Suppressor macrophage (primary cell): Measurements from ENCODE around the gene MINK1.
"Not testable (repeated sequence)": the region's sequence is repeated elsewhere in the genome, so short reads cannot be mapped to it uniquely, and the experiment has no call there.

ENCODE experiments used
- DNase-seq, 4 experiments: peaks; one replicate each; pipeline ENCODE4 v3.0.0-alpha.2; 2020 to 2022

The MINK1 gene

GRCh38 chr17:4899341-4900230 lies 66.4 kb downstream of the MINK1 start, which contains the start of gene C17orf107:
TSS of gene C17orf107 (plus strand) at chr17:4899536. CDS start at chr17:4899763, 227 bp downstream.
- peak; percentile 97 to 99 (median 97) for DNase-seq

DNA sequence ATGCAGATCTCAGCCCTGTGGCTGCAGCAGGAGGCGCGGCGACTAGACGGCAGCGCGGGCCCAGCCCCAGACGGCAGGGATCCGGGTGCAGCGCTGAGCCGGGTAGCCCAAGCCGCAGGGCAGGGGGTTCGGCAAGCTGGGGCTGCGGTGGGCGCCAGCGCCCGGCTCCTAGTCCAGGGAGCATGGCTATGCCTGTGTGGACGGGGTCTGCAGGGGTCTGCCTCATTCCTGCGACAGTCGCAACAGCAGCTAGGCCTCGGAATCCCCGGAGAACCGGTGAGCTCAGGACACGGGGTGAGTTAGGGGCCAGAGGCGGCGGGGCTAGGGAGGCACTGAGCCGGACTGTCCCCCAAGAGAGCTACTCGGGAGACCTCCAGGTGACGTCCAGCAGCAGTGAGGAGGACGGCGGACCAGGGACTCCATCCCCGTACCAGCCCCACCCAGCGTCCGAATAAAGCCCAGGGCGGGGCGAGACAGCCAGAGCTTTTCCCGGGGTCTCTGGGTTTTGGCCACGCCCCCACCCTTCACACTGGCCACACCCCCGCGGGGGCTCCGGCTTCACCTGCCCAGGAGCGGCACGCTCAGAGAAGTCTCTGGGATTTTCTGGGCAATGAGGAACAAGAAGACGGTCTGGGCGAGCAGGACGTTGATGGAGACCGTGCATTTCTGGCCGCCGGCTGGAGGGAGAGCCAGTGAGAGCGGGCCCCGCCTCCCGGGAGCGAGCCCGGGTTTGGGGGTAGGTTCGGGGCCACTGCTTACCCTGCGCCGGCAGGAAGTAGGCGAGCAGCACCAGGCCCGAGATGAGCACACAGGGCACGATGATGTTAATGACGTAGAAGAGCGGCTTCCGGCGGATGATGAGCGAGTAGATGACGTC lies 67.3 kb downstream of the MINK1 start:
- DNase-seq = peak; percentile 47 to 80 (median 63)

- DNase-seq = no peak
Measured at GRCh38 chr17:4901108-4901647, 68.0 kb downstream of the MINK1 start.

GRCh38 chr17:4901648-4902344 lies 68.7 kb downstream of the MINK1 start:
- DNase-seq = peak; percentile 76 to 85 (median 80)

- no peak for DNase-seq
Measured at GRCh38 chr17:4902540-4902939, 69.4 kb downstream of the MINK1 start.

DNA sequence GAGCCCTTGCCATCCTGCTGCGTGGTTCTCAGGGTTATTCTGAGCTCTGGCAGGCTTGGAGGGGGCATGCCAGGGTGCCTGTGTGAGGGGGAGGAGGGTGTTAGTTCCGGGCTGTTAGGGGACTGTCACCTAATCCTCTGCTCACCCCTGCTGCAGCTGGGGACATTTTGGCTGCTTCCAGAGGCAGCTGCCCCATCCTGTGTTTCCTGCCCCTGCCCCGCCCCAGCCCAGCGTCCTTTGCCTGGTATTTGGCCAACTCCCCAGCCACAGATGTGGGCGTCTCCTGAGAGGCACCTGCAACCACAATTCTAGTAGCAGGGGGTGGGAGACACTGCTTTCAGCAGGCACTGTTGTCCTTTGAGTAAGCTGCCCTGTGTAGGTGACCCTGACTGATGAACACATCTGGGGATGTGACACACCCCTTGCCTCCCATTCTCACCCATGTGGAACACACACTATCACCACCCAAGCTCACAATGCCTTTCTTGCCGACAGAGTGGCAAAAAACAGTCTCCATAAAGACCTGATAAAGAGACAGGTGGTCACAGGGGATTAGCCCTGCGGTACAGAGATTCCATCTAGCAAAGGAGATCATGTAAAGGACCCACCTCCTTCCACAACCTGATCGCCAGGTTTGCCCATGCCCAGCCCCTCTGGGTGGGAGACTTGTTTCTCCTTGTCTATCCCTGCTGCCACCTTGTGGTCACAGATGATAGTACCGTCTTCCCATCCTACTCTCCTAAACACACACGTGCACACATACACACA lies 70.1 kb downstream of the MINK1 start, which contains the start of gene CHRNE:
TSS of gene CHRNE (minus strand) at position 48 of the 768 bp plus-strand sequence. CDS start at position 13, 35 bp downstream.
- DNase-seq = peak; percentile 70 to 80 (median 76)

DNA sequence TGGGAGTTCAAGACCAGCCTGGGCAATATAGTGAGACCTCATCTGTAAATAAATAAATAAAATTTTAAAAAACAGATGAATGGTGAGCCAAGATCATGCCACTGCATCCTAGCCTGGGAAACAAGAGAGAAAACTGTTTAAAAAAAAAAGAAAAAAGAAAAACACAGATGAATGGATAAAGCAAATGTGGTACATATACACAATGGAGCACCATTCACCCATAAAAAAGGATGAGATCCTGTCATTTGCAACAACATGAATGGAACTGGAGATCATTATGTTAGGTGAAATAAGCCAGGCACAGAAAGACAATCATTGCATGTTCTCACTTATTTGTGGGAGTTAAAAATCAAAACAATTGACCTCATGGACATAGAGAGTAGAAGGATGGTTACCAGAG lies 73.5 kb downstream of the MINK1 start:
- not testable (repeated sequence) for DNase-seq

DNA sequence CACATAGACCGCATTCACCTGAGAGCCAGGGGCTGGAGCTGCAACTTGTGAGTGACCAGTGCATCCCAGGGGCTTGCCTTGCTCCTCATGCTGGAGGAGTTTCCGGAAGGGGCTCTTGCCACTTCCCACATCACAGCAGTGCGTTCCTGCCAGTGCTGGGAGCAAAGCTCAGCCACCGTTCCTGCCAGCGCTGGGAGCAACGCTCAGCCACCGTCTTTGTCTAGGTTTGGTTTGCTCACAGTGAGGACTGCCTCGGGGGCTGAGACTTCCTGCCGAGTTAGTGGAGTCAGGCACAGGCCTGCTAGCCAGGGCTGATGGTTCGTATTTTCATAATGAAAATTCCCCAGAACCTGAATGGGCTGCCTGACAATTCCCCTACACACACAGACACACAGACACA lies 75.2 kb downstream of the MINK1 start:
- no peak for DNase-seq

- peak; percentile 93 to 95 (median 94) for DNase-seq
Measured at GRCh38 chr17:4908711-4909496, 75.8 kb downstream of the MINK1 start.

GRCh38 chr17:4913994-4914393 lies 80.9 kb downstream of the MINK1 start:
- no peak for DNase-seq

DNA sequence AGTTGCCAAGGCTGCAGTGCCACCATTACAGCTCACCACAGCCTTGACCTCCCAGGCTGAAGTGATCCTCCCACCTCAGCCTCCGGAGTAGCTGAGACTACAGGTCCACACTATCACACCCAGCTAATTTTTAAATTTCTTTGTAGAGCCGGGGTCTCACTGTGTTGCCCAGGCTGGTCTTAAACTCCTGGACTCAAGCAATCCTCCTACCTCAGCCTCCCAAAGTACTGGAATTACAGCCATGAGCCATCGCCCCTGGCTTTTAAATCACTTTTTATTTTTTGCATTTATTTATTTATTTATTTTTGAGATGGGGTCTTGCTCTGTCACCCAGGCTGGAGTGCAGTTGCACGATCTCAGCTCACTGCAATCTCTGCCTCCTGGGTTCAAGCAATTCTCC lies 81.4 kb downstream of the MINK1 start:
- DNase-seq = not testable (repeated sequence)

DNA sequence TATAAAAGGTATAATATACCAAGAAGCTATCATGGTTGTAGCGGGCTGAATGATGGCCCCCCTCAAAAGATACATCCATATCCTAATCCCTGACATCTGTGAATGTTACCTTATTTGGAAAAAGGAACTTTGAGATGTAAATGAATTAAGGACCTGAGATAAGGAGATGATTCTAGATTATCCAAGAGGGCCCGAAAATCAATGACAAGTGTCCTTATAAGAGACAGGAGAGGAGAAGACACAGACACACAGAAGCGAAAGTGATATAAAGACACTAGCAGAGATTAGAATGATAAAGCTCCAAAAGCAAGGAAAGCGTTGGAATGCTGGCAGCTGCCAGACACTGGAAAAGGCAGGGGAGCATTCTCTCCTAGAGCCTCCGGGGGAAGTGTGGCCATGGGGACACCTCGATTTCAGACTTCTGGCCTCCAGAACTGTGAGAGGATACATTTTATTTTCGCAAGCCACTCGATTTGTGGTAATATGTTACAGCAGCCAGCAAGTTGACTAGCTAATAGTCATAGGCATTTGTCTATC lies 86.4 kb downstream of the MINK1 start:
- no peak for DNase-seq

DNA sequence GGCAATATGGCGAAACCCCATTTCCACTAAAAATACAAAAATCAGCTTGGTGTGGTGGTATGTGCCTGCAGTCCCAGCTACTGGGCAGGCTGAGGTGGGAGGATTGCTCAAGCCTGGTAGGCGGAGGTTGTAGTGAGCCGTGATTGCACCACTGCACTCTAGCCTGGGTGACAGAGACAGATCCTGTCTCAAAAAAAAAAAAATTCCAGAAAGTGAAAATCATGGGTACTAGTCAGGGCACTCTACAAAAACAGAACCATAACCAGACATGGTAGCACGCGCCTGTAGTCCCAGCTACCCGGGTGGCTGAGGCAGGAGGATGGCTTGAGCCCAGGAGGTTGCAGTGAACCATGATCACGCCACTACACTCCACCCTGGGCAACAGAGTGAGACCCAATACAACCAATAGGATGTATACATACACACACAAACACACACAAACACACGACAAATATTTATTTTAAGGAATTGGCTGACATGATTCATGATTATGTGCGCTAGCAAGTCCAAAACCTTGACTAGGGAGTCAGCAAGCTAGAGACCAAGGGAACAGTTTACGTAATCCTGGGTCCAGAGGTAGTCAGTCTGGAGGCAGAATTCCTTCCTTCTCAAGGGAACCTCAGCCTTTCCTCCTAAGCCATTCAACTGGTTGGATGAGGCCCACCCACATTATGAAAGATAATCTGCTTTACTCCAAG lies 87.4 kb downstream of the MINK1 start:
- DNase-seq = peak; percentile 84 to 92 (median 90)

DNA sequence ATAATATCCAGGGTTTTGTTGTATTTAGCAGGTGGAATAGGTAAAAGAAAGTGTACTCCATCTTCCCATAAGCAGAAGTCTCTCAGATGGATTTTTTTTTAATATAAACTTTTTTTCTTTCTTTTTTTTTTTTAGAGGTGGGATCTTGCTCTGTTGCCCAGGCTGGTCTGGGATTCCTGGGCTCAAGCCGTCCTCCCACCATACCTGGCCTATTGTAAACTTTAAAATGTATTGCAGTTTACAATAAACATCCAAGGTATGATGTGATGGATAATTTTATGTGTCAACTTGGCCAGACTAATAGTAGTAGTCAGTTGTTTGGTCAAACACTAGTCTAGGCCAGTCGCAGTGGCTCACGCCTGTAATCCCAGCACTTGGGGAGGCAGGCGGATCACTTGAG lies 88.2 kb downstream of the MINK1 start:
- no peak for DNase-seq

DNA sequence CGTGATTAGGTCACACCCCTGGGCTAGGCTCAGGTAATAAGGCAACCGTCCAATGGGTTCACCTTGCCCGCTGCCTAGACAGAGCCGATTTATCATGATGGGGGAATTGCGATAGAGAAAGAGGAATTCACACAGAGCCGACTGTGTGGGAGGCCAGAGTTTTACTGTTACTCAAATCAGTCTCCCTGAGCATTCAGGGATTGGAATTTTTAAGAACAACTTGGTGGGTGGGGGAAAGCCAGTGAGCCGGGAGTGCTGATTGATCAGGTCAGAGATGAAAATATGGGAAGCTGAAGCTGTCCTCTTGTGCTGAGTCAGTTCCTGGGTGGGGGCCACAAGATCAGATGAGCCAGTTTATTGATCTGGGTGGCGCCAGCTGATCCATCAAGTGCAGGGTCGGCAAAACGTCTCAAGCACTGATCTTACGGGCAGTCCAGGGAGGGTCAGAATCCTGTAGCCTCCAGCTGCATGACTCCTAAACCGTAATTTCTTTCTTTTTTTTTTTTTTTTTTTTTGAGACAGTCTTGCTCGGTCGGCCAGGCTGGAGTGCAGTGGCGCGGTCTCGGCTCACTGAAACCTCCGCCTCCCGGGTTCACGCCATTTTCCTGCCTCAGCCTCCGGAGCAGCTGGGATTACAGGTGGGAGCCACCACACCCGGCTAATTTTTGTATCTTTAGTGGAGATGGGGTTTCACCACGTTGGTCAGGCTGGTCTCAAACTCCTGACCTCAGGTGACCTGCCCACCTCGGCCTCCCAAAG lies 93.6 kb downstream of the MINK1 start:
- peak in 3 of 4 experiments; percentile 52 to 72 (median 61) for DNase-seq

GRCh38 chr17:4928881-4929280 lies 95.7 kb downstream of the MINK1 start:
- DNase-seq = no peak

GRCh38 chr17:4931963-4932362 lies 98.8 kb downstream of the MINK1 start, which contains the start of gene GP1BA:
TSS of gene GP1BA (plus strand) at chr17:4932277. CDS start at chr17:4932605, 328 bp downstream.
- peak in 1 of 4 experiments; percentile 40 for DNase-seq

GRCh38 chr17:4932756-4933155 lies 99.6 kb downstream of the MINK1 start:
- DNase-seq = no peak

DNA sequence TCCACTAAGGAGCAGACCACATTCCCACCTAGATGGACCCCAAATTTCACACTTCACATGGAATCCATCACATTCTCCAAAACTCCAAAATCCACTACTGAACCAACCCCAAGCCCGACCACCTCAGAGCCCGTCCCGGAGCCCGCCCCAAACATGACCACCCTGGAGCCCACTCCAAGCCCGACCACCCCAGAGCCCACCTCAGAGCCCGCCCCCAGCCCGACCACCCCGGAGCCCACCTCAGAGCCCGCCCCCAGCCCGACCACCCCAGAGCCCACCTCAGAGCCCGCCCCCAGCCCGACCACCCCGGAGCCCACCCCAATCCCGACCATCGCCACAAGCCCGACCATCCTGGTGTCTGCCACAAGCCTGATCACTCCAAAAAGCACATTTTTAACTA lies 100.5 kb downstream of the MINK1 start:
- no peak for DNase-seq
